NK-92 treated with Interleukin-12 subunit alpha and Interleukin-12 subunit beta, amount 100 ng/mL, for 24 hours (cell line): ENCODE data around the gene HSPA1B.
"Not testable (repeated sequence)": the region's sequence is repeated elsewhere in the genome, so short reads cannot be mapped to it uniquely, and the experiment has no call there.

Experiments
- DNase-seq: peaks from one replicate; lab custom pipeline; 2025; lab: John Stamatoyannopoulos, UW

HSPA1B gene

GRCh38 chr6:31829633-31830283, 2.2 kb downstream of the HSPA1B start:
- DNase-seq = no peak

- DNase-seq = no peak
Measured at GRCh38 chr6:31830886-31831335, 3.4 kb downstream of the HSPA1B start.

GRCh38 chr6:31831350-31832215, 4.0 kb downstream of the HSPA1B start:
- no peak for DNase-seq

- DNase-seq = peak; percentile 74
Measured at GRCh38 chr6:31834367-31835250, 7.1 kb downstream of the HSPA1B start.

GRCh38 chr6:31836047-31836473, 8.5 kb downstream of the HSPA1B start:
- DNase-seq = no peak

GRCh38 chr6:31836474-31837368, 9.2 kb downstream of the HSPA1B start:
- no peak for DNase-seq

- no peak for DNase-seq
Measured at GRCh38 chr6:31837369-31838113, 10.0 kb downstream of the HSPA1B start.

GRCh38 chr6:31838114-31838553, 10.6 kb downstream of the HSPA1B start:
- DNase-seq = not testable (repeated sequence)

GRCh38 chr6:31838968-31839367, 11.4 kb downstream of the HSPA1B start:
- DNase-seq = no peak

GRCh38 chr6:31839779-31840126, 12.2 kb downstream of the HSPA1B start:
- DNase-seq = not testable (repeated sequence)

GRCh38 chr6:31842053-31842452, 14.5 kb downstream of the HSPA1B start:
- no peak for DNase-seq

GRCh38 chr6:31844507-31844906, 17.0 kb downstream of the HSPA1B start:
- no peak for DNase-seq

- no peak for DNase-seq
Measured at GRCh38 chr6:31847276-31847978, 19.9 kb downstream of the HSPA1B start.

GRCh38 chr6:31850765-31851484, 23.4 kb downstream of the HSPA1B start:
- no peak for DNase-seq

GRCh38 chr6:31851485-31851832, 23.9 kb downstream of the HSPA1B start:
- no peak for DNase-seq

GRCh38 chr6:31851980-31852718, 24.6 kb downstream of the HSPA1B start:
- not testable (repeated sequence) for DNase-seq

- DNase-seq = not testable (repeated sequence)
Measured at GRCh38 chr6:31857774-31858173, 30.2 kb downstream of the HSPA1B start.

- DNase-seq = no peak
Measured at GRCh38 chr6:31858707-31859106, 31.2 kb downstream of the HSPA1B start.

- DNase-seq = no peak
Measured at GRCh38 chr6:31859923-31860322, 32.4 kb downstream of the HSPA1B start.
